HCT116 (cell line): ENCODE data around the gene NDUFS7. TPM values are rescaled to one million over a fixed set of nuclear protein-coding genes. Genes with fewer than 3 reads are reported as not detected.

Experiments used
- EZH2 ChIP-seq: fragments of 200-600 bp; sonication (generic); IDR thresholded peaks from 2 replicates; pipeline ENCODE4 v1.6.1; 2017; ENCODE audit warnings: antibody characterized with exemption, mixed run types
- JUND ChIP-seq: IDR thresholded peaks from 2 replicates; pipeline ENCODE4 v1.6.1; 2012
- RAD21 ChIP-seq: IDR thresholded peaks from 2 replicates; pipeline ENCODE4 v1.6.1; 2012; ENCODE audit warnings: low read depth, mild to moderate bottlenecking
- SIN3A ChIP-seq: IDR thresholded peaks from 2 replicates; pipeline ENCODE4 v1.6.1; 2012; ENCODE audit warnings: low read depth
- SRF ChIP-seq: IDR thresholded peaks from 2 replicates; pipeline ENCODE4 v1.6.1; 2012; ENCODE audit warnings: low read depth
- ZNF274 ChIP-seq: fragments of 200-500 bp; sonication (Bioruptor generic); IDR thresholded peaks from 2 replicates; pipeline ENCODE4 v1.6.1; 2014; ENCODE audit warnings: mild to moderate bottlenecking, low read depth, low read length, inconsistent platforms
- total RNA-seq: library from RNA; stranded (reverse); gene quantifications from one replicate; pipeline ENCODE4 v1.2.1, GENCODE V29; 2021; ENCODE audit not compliant: unreplicated experiment
- TF ChIP-seq, protein P1 (sequence below): IDR thresholded peaks from 2 replicates; pipeline ENCODE4 v1.6.1; 2012; ENCODE audit warnings: low read depth
- TF ChIP-seq, protein P2 (sequence below): IDR thresholded peaks from 2 replicates; pipeline ENCODE4 v1.6.1; 2012
- TF ChIP-seq, protein P3 (sequence below), 3 experiments: fragments of 200-600 bp in 1 of 3; sonication (generic) in 1 of 3; IDR thresholded peaks in 2 of 3; conservative IDR thresholded peaks in 1 of 3; 2 replicates each; pipeline ENCODE4 v1.5.1; 2012 to 2017; ENCODE audit warnings: low read depth in 2 of 3, low read length in 2 of 3, antibody characterized with exemption in 1 of 3, borderline replicate concordance in 1 of 3, control low read depth in 1 of 3, mild to moderate bottlenecking in 1 of 3, mixed read lengths in 1 of 3, mixed run types in 1 of 3, moderate library complexity in 1 of 3; ENCODE audit not compliant: insufficient read depth in 1 of 3

NDUFS7 gene
- total RNA-seq, 1 experiment from 2014 or later: 114 TPM

DNA sequence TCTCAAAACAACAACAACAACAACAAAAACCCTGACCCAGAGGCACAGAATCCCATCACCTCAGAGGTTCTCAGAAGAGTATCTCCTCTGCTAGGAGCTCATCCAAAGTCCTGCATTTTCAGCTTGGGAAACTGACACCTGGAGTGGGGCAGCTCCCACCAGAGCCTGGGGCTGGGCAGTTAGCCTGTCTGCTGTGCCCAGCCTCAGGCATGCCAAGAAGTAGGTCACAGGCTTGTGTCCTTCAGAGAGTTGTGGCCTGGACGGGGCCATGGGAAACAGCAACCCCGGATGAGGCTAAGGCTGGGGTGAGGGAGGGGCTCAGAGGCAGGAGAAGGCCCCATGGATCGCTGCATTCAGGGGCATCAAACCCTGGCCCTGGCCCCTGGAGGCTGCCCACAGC, 2.1 kb downstream of the NDUFS7 start (continued):
- TF ChIP-seq, protein P1, sequence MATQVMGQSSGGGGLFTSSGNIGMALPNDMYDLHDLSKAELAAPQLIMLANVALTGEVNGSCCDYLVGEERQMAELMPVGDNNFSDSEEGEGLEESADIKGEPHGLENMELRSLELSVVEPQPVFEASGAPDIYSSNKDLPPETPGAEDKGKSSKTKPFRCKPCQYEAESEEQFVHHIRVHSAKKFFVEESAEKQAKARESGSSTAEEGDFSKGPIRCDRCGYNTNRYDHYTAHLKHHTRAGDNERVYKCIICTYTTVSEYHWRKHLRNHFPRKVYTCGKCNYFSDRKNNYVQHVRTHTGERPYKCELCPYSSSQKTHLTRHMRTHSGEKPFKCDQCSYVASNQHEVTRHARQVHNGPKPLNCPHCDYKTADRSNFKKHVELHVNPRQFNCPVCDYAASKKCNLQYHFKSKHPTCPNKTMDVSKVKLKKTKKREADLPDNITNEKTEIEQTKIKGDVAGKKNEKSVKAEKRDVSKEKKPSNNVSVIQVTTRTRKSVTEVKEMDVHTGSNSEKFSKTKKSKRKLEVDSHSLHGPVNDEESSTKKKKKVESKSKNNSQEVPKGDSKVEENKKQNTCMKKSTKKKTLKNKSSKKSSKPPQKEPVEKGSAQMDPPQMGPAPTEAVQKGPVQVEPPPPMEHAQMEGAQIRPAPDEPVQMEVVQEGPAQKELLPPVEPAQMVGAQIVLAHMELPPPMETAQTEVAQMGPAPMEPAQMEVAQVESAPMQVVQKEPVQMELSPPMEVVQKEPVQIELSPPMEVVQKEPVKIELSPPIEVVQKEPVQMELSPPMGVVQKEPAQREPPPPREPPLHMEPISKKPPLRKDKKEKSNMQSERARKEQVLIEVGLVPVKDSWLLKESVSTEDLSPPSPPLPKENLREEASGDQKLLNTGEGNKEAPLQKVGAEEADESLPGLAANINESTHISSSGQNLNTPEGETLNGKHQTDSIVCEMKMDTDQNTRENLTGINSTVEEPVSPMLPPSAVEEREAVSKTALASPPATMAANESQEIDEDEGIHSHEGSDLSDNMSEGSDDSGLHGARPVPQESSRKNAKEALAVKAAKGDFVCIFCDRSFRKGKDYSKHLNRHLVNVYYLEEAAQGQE: no peak
- TF ChIP-seq EZH2 (no peak), RAD21 (no peak), SRF (no peak), ZNF274 (no peak), JUND (no peak), SIN3A (no peak)
- TF ChIP-seq, protein P2, sequence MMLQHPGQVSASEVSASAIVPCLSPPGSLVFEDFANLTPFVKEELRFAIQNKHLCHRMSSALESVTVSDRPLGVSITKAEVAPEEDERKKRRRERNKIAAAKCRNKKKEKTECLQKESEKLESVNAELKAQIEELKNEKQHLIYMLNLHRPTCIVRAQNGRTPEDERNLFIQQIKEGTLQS: no peak
- TF ChIP-seq, protein P3, sequence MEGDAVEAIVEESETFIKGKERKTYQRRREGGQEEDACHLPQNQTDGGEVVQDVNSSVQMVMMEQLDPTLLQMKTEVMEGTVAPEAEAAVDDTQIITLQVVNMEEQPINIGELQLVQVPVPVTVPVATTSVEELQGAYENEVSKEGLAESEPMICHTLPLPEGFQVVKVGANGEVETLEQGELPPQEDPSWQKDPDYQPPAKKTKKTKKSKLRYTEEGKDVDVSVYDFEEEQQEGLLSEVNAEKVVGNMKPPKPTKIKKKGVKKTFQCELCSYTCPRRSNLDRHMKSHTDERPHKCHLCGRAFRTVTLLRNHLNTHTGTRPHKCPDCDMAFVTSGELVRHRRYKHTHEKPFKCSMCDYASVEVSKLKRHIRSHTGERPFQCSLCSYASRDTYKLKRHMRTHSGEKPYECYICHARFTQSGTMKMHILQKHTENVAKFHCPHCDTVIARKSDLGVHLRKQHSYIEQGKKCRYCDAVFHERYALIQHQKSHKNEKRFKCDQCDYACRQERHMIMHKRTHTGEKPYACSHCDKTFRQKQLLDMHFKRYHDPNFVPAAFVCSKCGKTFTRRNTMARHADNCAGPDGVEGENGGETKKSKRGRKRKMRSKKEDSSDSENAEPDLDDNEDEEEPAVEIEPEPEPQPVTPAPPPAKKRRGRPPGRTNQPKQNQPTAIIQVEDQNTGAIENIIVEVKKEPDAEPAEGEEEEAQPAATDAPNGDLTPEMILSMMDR (IDR thresholded peaks at IDR 0.05 in 2 of 3, conservative IDR thresholded peaks at IDR 0.05 in 1 of 3; ENCODE audit: borderline replicate concordance in 1 of 3, insufficient read depth in 1 of 3, low read depth in 2 of 3, low read length in 2 of 3): no peak
